Measurements from ENCODE around the gene ZNF582.

ZNF582 gene

GRCh38 chr19:56355517-56355916, 37.8 kb downstream of the ZNF582 start:
- TF ChIP-seq FOXP2 (optimal IDR thresholded peaks at IDR 0.05; ENCODE audit: borderline replicate concordance, extremely low read depth, extremely low read length, insufficient read depth) = no peak
- no peak for TF ChIP-seq TAF1 (IDR thresholded peaks at IDR 0.05; ENCODE audit: borderline replicate concordance, insufficient read depth, low read length)
- no peak for TF ChIP-seq REST (IDR thresholded peaks at IDR 0.05; ENCODE audit: insufficient read depth in 1 of 2, low read depth in 2 of 2, low read length in 2 of 2)

DNA sequence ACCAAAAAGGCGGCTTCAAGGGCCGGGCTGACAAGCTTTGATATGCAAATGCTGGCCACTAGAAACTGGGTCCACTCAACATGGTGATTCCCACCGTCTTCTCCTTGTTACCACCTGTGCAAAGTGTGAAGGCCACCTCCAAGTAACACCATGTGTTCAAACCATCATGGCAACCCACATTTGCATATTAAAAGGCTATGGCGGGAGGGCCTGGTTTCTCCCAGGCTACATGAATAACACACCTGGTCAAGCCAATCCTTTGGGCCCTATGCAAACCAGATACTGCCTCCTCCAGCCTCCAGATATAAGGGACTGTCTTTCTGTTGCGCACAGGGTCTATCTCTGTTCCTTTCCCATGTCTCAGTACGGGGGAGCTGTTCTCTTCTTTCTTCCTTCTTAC, 42.1 kb downstream of the ZNF582 start:
- no peak for TF ChIP-seq SIN3A (IDR thresholded peaks at IDR 0.05; ENCODE audit: borderline replicate concordance, insufficient read depth, low read length)
- TF ChIP-seq POLR2AphosphoS5 (IDR thresholded peaks at IDR 0.05; ENCODE audit: low read depth, low read length) = no peak
- TF ChIP-seq REST (IDR thresholded peaks at IDR 0.05; ENCODE audit: insufficient read depth in 1 of 2, low read depth in 2 of 2, low read length in 2 of 2) = no peak
- no peak for TF ChIP-seq TAF1 (IDR thresholded peaks at IDR 0.05; ENCODE audit: borderline replicate concordance, insufficient read depth, low read length)
- no peak for TF ChIP-seq FOXP2 (optimal IDR thresholded peaks at IDR 0.05; ENCODE audit: borderline replicate concordance, extremely low read depth, extremely low read length, insufficient read depth)

- TF ChIP-seq SIN3A (IDR thresholded peaks at IDR 0.05; ENCODE audit: borderline replicate concordance, insufficient read depth, low read length) (no peak), TAF1 (IDR thresholded peaks at IDR 0.05; ENCODE audit: borderline replicate concordance, insufficient read depth, low read length) (no peak), POLR2AphosphoS5 (IDR thresholded peaks at IDR 0.05; ENCODE audit: low read depth, low read length) (no peak), FOXP2 (optimal IDR thresholded peaks at IDR 0.05; ENCODE audit: borderline replicate concordance, extremely low read depth, extremely low read length, insufficient read depth) (no peak), REST (IDR thresholded peaks at IDR 0.05; ENCODE audit: insufficient read depth in 1 of 2, low read depth in 2 of 2, low read length in 2 of 2) (no peak)
These were observed 42.8 kb downstream of the ZNF582 start for GRCh38 chr19:56350416-56351045.

GRCh38 chr19:56348289-56348877, 45.0 kb downstream of the ZNF582 start:
- TF ChIP-seq REST (IDR thresholded peaks at IDR 0.05; ENCODE audit: insufficient read depth in 1 of 2, low read depth in 2 of 2, low read length in 2 of 2) = no peak
- TF ChIP-seq FOXP2 (optimal IDR thresholded peaks at IDR 0.05; ENCODE audit: borderline replicate concordance, extremely low read depth, extremely low read length, insufficient read depth) = no peak
- no peak for TF ChIP-seq POLR2AphosphoS5 (IDR thresholded peaks at IDR 0.05; ENCODE audit: low read depth, low read length)
- no peak for TF ChIP-seq SIN3A (IDR thresholded peaks at IDR 0.05; ENCODE audit: borderline replicate concordance, insufficient read depth, low read length)
- no peak for TF ChIP-seq TAF1 (IDR thresholded peaks at IDR 0.05; ENCODE audit: borderline replicate concordance, insufficient read depth, low read length)
